Testis (tissue), 2 donors: ENCODE data around the gene FILIP1L.

Experiments used
- POLR2A ChIP-seq: fragments of 450-650 bp; IDR thresholded peaks from one replicate; pipeline ENCODE4 v1.6.1; 2017; ENCODE audit warnings: antibody characterized with exemption, mild to moderate bottlenecking, moderate library complexity
- TF ChIP-seq, protein P1 (sequence below), 3 experiments: fragments of 450-650 bp in 2 of 3; fragments of 200-600 bp in 1 of 3; sonication (generic) in 1 of 3; IDR thresholded peaks; one replicate each; pipeline ENCODE4 v1.5.1; 2016 to 2019; ENCODE audit warnings: antibody characterized with exemption in 3 of 3, mild to moderate bottlenecking in 2 of 3, moderate library complexity in 1 of 3

DNA sequence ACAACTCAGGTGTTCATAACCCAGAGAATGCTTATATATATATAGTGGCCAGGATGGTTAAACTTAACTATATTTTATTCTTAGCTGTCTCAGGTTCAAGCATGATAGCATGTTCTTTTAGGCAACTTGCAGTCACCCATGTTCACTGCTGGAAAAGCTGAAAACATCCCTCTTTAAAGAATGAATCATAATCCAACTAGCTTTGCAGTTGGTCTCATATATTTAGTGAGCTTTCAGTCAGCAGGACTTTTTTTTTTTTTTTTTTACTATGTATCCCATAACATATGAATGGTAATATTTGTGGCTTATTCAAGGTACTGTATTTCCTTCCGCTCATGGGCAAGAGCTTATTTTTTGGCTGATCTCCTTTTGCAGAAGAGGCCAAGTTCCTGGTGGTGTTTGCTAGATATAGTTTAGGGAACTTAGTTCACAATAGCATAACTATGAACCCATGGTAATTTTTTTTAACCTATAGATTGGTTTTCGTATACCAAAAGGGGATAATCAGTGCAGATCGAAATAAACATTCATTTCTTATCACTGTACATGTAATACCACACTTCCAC lies 219.1 kb downstream of the FILIP1L start:
- TF ChIP-seq, protein P1, sequence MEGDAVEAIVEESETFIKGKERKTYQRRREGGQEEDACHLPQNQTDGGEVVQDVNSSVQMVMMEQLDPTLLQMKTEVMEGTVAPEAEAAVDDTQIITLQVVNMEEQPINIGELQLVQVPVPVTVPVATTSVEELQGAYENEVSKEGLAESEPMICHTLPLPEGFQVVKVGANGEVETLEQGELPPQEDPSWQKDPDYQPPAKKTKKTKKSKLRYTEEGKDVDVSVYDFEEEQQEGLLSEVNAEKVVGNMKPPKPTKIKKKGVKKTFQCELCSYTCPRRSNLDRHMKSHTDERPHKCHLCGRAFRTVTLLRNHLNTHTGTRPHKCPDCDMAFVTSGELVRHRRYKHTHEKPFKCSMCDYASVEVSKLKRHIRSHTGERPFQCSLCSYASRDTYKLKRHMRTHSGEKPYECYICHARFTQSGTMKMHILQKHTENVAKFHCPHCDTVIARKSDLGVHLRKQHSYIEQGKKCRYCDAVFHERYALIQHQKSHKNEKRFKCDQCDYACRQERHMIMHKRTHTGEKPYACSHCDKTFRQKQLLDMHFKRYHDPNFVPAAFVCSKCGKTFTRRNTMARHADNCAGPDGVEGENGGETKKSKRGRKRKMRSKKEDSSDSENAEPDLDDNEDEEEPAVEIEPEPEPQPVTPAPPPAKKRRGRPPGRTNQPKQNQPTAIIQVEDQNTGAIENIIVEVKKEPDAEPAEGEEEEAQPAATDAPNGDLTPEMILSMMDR (IDR thresholded peaks at IDR 0.05): no peak
- no peak for TF ChIP-seq POLR2A
